Brain pericyte (primary cell): ENCODE results near the gene CRIP2.

Experiments
- DNase-seq: peaks from one replicate; pipeline ENCODE4 v3.0.0-alpha.2; 2012; ENCODE audit warnings: low read depth, low spot score

Gene CRIP2, protein sequence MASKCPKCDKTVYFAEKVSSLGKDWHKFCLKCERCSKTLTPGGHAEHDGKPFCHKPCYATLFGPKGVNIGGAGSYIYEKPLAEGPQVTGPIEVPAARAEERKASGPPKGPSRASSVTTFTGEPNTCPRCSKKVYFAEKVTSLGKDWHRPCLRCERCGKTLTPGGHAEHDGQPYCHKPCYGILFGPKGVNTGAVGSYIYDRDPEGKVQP

DNA sequence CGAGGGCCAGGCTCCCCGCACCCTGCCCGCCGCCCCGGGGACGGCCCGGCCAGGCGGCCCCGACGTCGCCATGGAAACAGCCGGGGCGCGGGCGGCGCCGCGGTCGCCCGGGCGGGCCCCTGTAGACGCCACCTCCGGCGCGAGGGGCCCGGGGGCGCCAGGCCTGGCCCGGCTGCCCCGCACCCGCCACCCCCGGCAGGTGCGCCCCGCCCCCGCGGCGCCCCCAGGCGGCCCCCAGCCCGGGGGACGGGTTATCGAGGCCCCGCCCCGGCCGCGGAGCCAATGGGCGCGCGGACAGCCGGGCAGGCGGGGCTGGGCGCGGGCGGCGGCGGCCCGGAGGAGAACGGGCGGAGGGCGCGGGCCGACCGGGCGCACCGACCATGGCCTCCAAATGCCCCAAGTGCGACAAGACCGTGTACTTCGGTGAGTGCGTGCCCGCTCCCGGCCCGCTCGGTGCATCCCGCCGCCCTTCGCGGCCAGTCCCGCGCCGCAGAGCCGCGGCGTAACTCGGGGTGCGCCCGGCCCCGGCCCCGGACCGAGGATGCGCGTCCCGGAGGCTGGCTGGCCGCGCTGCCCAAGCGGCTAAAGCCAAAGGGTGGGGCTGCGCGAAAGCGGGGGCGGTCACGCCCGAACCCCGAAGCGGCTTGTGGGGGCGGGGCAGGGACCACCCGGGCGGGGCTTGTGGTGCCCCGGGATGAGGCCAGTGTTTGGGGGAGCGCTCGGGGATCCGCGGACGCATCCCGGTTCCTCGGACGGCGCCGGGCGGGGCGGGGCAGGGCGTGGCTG is at the start of gene CRIP2:
TSS of gene CRIP2 (plus strand) at position 339 of the 786 bp plus-strand sequence. CDS start at position 381, 42 bp downstream.
- DNase-seq, result no peak

DNA sequence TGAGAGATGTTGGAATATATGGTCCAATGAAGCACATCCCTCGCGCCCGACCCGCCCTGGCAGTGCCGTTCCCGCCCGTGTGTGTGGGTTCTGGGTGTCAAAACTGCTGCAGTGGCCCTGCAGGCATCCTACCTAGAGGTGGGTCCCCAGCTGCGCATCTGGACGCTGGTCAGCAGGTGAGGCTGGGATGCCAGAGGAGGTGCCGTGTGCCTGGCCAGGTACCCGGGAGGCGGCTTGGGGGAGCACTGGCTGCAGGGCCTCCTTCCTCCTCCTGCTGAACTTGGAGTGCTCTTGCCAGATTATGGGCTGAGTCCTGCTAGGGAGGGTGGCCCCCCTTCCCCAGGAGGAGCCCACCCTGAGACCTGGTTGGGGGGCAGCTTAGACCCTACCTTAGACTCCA is 49.8 kb upstream of the CRIP2 start:
- DNase-seq, result no peak

DNA sequence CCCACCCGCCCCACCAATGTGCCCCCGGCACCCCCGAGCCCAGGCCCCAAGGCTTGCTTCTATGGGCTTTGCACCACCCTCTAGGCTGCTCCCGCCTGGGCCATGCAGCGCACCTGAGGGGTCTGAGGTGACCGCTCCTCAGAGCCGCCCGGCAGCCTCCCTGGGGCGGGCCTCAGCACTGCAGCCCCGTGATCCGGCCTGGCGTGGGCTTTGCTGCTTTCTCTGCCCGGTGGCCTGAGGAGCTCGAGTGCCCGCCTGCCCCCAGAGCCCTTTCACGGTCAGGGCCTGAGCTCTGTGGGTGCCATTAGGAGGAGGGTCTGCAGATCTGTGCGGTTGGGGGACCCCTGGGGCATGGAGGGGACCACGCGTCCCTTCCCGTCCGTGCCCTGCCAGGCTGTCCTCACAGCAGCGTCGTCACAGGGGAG is 48.8 kb upstream of the CRIP2 start:
- DNase-seq, result no peak

DNA sequence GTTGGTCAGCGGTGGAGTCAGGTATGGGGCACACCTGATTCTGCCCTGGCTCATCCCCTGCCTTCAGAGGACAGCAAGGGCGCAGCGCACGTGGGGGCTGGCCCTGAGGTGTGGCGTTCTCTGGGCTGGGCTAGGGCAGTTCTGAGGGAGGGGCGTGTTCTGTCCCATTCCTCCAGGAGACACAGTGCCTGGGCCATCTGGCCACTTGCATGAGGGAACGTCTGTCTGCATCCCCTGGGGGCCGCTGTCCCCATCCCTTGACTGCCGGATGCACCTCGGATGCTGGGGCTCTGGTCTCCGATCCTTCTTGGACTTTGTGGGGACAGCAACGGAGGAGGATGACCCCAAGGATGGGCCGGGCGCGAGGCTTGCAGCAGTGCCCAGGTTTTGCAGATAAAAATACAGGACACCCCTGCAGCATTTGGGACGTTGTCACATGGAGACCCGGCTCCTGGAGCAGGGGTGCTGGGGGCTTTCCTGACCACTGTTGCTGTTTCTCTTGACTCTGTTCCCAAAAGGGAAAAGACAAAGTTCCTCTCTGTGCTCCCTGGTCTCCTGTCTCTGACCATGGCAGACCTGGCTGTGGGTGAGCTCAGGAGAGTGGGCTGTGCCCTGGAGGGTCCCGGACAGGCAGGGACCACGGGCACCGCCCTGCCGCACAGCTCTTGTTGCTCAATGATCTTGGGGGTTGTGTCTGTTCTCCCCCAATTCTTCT is 48.0 kb upstream of the CRIP2 start:
- DNase-seq, result no peak

DNA sequence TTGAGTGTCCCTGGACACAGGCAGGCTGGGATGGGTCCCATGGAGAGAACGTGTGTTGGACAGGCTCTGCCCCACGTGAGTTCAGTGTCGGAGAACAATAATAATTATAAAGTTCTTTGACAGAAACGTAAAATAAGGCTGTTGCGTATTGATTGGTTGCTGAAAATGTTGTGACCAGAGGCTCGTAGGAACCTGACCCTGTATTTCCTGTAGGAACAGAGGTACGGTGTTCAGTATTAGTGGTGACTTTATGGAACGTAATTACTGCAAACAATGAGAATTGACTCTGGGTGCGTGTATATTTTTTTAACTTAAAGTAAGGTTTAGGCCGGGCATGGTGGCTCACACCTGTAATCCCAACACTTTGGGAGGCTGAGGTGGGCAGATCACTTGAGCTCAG is 47.2 kb upstream of the CRIP2 start:
- no peak for DNase-seq

DNA sequence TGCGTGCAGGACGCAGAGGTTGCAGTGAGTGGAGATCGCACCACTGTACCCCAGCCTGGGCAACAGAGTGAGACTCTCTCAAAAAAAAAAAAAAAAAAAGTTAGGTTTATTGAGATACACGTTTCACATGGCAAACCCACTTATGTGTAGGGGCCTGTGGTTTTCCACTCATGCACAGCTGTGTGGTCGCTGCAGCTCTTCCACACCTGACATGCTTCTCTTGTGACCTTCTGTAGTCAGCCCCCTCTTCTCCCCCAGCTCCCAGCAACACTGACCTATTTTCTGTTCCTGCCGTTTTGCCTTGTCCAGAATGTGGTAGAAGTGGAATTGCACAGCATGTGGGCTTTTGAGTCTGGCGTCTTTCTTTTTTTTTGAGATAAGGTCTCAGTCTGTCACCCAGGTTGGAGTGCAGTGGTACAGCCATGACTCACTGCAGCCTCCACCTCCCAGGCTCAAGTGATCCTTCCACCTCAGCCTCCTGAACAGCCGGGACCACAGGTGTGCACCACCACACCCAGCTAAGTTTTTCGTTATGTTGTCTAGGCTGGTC is 46.6 kb upstream of the CRIP2 start:
- no peak for DNase-seq

DNA sequence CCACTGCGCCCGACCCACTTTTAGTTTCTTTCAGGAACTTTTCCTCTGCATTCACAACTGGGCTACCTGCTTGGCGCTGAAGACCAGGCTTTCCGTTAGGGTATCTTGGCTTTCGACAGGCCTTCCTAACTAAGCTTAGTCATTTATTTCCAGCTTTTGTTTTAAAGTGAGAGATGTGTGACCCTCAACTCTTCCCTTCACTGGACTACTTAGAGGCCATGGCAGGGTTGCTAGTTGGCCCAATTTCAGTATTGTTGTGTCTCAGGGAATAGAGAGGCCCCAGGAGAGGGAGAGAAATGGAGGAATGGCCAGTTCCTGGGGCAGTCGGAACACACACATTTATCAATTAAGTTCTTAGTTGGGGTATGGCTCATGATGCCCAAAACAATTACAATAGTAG is 44.6 kb upstream of the CRIP2 start:
- DNase-seq, result no peak

DNA sequence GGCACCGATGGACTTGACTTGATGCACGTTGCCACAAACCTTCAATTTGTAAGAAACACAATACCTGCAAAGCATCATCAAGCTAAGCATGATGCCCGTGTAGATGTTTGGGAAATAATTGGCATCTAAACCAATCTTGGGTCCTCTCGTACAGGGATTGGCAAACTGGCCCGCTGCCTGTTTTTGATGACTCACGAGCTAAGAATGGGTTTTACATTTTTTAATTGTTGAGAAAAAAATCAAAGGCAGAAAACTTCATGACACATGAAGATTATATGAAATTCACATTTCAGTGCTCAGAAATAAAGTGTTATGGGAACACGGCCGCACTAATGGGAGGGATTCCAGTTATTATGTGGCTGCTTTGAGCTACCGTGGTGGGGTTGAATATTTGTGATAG is 44.1 kb upstream of the CRIP2 start:
- DNase-seq, result no peak

DNA sequence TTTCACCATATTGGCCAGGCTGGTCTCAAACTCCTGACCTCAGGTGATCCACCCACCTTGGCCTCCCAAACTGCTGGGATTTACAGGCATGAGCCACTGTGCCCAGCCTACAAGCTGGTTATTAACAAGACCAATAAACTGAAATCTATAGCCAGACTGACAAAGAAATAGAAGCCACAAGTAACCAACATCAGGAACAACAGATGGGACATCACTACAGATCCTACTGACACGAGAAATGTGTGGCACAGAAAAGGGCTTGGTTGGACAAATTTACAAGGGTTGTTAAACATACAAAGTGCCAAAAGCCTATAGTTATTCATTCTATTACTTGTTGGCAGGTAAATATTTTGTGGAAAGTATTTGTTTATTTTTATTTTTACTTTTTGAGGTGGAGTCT is 43.4 kb upstream of the CRIP2 start:
- DNase-seq, result no peak

DNA sequence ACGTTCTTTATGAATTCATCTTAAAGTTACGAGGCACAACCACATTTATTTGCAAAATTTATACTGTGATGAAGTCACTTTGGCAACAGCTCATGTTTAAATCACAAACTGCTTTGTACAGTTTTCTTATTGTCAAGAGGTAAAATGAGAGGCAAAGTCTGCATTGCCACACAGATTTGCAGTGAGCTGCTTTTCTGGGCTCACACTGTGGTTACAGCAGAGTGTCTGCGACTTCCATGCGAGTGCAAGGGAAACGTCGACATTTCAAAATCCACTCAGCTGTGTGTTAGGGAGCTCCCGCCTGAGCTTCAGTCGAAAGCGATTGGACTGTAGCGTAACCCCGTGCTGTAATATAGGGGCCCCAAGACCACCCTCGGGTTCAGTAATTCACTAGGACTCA is 42.0 kb upstream of the CRIP2 start:
- DNase-seq, result no peak

DNA sequence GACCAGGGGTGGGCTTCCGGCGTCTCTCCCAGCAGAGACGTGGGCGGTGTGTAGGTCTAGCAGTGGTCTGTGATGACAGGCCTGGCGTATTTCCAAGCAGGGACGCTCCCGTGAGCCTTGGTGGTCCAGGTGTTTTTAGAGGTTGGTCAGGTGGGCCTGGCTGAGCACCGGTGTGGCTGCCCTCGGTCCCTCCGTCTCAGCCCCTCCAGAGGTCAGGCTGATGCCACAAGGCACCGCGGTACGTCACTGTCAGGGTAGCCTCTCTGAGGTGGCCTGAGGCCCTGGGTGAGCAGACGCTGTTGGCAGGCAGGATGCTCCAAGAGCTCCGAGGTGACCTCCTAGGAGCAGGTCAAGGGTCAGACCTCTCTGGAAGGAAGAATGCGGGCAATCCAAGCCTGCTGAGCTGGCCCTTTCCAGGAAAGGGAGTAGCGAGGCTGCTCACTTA is 41.4 kb upstream of the CRIP2 start:
- DNase-seq, result no peak

DNA sequence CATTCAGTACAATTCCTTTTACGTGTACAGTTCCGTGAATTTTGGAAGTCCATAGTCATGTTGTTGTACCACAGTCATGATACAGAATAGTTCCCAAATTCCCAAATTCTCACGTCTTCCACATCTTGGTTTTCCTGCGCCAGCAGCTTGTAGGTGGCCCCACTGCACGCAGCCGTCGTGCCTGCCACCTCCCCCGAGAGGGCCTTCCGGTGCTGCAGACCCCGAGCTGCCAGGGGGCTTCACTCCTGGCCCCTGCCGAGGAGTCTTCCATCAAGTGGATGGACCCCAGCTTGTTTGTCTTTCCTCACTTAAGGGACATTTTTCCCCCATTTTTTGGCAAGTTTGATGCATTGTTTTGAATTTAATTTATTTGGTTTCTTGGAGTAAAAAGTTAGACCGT is 38.2 kb upstream of the CRIP2 start:
- no peak for DNase-seq

DNA sequence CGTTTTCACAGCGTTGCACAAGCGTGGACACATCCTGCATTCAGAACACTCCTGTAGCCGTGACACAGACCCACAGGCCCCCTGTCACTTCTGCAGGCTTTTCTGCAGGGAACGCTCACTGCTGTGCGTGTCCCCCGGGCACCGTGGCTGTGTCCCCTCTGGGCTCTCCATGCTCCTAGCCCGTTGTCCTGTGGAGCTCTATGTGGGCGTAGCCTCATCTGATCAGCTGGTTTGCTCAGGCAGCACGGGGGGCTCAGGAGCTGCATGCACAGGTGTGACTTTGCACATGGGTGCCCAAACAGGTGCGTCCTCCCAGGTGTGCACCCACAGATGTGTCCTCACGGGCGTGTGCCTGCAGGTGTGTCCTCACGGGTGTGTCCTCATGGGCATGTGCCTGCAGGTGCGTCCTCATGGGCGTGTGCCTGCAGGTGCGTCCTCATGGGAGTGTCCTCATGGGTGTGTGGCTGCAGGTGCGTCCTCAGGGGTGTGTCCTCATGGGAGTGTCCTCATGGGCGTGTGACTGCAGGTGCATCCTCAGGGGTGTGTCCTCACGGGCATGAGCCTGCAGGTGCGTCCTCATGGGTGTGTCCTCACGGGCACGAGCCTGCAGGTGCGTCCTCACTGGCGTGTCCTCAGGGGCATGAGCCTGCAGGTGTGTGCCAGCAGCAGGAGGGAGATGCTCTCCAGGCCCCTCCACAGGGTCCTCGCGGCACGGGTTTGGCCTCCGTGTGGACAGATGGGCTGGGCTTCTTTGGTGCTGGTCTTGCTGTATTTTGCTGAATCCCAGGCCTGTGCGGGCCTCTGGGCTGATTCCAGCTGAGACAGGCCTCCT is 37.5 kb upstream of the CRIP2 start:
- no peak for DNase-seq

DNA sequence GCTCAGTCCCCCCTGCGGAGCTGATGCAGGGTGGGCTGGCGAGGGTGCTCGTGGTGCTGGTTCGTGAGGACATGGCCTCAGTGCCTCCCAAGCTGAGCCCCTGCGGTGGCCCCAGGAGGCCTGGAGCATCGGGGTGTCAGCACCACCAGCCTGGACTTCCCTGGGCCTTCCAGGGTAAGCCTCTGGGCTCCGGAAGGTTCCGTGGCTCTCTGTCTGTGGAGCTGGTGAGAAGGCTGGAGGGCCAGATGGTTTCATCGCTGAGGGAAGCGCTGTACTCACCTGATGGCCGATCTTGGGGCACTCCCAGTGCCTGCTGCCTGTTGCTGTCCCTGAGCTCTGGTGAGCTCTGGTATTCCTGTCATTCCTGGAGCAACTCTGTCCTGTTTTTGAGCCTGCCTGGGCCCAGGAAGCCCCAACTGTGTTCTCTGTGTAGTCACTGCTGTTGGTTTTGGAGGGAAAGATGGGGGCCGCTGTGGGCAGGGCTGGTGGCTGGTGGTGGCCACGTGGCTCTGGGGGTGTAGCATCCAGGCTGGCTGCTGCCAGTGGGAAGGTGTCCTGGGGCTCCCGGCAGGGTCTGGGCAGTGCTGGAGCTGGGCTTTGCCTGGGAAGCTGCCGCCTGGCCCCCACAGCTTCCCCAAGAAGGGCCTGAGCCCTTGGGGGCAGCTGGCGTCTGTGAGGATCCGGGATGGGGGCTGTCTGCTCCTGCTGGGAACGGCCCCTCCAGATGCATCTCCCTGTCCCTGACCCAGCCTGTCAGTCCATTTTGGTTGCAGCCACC is 36.7 kb upstream of the CRIP2 start:
- DNase-seq, result no peak

DNA sequence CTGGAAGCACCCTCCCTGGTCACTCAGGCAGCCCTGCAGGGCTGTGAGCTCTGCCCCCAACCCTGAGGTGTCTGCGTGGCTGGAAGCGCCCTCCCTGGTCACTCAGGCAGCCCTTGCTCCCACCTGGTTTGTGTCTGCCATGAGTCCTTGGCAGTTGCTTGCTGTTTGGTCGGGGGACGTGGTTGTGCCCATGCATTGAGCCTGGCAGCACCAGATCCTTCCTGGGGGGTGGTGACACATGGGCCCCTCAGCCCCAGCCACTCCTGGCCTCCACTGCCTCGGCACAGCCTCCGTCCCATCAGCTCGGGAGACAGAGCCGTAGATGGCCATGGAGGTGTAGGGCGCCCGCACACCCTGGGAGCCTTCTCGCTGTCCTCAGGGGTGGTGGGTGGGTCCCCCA is 35.4 kb upstream of the CRIP2 start:
- DNase-seq, result no peak

DNA sequence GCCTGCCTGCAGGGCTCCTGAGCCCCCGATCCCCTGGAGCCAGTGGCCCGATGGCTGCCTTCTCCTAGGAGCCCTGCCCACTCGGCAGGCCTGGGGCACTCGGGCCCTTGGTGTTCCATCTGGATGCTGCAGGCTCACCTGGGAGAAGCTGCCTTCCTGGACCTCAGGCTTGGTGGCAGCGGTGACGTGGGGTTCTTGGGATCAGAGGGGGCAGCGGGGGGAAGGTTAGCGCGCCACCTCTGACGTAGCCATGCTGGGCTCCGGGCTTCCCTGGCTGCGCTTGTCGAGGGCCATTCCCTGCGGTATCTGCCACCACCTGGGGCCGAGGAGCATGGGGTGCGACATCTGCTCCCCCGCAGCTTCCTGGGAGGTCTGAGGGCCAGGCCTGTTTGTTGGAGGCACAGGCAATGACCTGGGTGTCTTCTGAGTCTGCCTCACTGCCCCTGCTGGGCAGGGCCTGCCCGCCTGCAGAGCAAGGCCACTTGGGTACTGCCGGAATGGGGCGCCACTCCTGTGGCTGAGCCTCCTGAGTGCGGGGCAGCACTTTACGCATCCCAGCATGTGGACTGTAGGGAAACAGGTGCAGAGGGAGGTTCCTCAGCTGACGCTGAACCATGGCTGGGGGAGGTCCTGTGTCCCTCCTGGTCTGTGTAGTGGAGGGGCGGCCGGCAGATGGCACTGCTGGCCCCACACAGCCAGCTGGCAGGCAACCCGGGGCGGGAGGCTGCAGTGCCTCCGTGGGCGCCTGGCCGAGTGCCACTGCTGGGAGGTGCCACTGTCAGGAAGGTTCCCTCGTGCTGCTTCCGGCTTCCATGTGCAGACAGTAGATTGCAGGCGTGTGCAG is 34.7 kb upstream of the CRIP2 start:
- no peak for DNase-seq

DNA sequence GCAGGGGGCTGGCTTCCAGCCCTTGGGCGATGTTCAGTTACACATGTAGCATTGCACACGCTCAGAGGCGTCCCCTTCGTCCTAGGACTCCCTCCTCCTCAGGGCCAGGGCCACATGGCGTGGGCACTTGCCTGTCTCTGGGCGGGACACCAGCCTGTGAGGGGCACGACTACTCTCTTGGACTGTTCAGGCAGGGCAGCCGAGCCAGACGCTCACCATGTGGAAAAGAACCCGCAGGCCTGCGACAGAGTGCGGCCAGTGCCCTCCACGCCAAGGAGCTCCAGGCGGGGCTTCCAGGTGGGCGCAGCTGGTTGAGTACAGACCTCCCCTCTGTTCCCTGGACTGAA is 34.1 kb upstream of the CRIP2 start:
- no peak for DNase-seq

DNA sequence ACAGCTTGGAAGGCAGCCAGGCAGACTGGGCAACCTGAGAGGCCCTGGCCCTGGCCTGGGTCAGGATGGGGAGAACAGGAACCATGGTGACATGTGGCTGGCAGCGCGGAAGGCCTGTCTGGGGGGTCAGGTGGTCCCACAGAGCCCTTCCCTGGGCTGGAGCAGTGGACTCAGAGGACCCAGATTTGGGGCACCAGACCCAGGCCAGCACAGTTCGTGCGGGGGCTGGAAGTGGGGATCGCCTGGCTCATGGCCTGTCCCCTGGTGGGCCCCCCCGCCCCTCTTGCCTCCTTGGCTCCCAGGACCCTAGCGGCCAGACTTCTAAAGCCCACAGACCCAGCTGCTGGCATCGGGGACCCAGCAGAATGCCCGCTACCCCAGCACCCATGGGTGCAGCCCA is 33.6 kb upstream of the CRIP2 start:
- DNase-seq, result no peak

DNA sequence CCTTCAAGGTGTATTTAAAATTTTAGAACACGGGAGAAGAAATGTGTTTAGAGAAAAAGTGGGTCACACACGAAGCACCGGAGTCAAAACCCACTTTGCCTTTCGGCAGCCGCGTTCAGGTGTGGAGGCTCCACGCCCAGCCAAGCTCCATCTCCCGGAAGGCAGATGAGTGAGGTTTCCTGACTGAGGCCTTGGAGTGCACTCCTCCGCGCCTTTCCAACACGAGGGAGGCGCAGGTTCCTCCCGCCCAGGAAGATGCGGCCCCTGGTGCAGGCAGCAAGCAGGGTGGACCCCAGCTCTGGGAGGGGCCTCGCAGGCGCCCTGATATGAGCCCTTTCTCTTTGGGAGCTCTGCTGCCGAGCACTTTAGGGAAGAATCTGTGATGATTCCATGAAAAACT is 32.5 kb upstream of the CRIP2 start:
- no peak for DNase-seq

DNA sequence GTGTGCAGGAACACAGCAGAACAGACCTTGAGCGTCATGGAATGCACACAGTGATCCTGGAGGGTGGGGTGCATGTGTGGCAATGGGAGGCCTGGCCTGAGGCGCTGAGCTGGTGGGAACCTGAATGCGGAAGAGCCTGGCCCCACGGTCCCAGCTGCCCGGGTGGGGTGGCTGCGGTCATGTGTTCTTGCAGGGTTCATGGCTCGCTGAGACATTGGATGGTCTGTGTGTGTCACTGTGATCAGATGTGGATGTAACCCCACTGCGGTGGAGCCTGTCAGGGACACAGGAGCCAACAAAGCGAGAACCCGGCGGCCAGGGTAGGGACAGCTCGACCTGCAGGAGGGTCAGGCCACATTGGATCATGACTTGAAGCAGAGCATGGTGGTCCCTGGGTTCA is 31.8 kb upstream of the CRIP2 start:
- DNase-seq, result no peak
